ENCODE results near the gene HEG1.

- no peak for TF ChIP-seq CTCF (IDR thresholded peaks at IDR 0.05)
- TF ChIP-seq POLR2A (IDR thresholded peaks at IDR 0.05), result no peak
Measured at GRCh38 chr3:124999897-125000435, 55.8 kb downstream of the HEG1 start.

All from lower leg skin (tissue), 3 donors.